Measurements from ENCODE around the gene PKP2.

The PKP2 gene

DNA sequence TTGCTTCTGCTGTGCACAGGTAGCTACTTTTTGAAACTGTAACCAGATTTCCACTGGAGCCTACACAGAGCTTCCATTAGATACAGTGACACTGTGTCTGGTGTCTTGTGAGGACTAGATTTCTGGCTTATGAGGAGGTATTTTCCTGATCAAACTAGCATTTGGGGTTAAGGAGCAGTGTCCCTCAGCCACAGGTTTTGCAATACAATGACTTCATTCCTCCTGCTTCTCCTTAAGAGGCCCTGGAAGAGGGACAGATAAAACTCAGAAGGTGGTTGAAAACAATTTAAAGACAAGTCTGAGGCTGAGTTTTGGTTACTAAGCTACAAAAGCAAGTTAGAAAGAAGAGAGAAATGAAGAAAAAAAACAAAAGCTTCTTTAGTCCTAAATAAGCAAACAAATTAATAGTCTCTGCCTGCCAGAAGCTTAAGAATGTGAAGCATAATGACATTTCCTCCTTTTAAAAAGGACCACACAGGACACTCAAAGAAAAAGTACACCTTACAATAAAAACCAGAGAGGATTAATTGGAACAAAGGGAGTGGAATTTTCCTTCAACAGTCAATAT is 53.0 kb downstream of the PKP2 start:
- H3K27me3 ChIP-seq (replicated peaks; ENCODE audit: control insufficient read depth, insufficient read depth, low read length, poor library complexity, severe bottlenecking) = no peaks in the 10 kb centered on the region
- no peak overlapping the region for H3K27ac ChIP-seq (ENCODE audit: insufficient read depth, low read length, poor library complexity, severe bottlenecking)
- no peaks in the 10 kb centered on the region for H3K36me3 ChIP-seq (ENCODE audit: control insufficient read depth, insufficient read depth, low read length)
- no peak for DNase-seq
- no peak overlapping the region for H3K4me3 ChIP-seq (ENCODE audit: insufficient read depth, low read depth, low read length, poor library complexity, severe bottlenecking)
- H3K9me3 ChIP-seq (ENCODE audit: control insufficient read depth, low read length) = no peaks in the 10 kb centered on the region
- no peaks in the 10 kb centered on the region for H3K4me1 ChIP-seq (ENCODE audit: control insufficient read depth, insufficient read depth, low read length, poor library complexity, severe bottlenecking)

GRCh38 chr12:32841061-32841460 is 55.5 kb downstream of the PKP2 start:
- H3K4me3 ChIP-seq (ENCODE audit: insufficient read depth, low read depth, low read length, poor library complexity, severe bottlenecking) = no peak overlapping the region
- no peaks in the 10 kb centered on the region for H3K9me3 ChIP-seq (ENCODE audit: control insufficient read depth, low read length)
- H3K36me3 ChIP-seq (ENCODE audit: control insufficient read depth, insufficient read depth, low read length) = no peaks in the 10 kb centered on the region
- H3K27me3 ChIP-seq (replicated peaks; ENCODE audit: control insufficient read depth, insufficient read depth, low read length, poor library complexity, severe bottlenecking) = no peaks in the 10 kb centered on the region
- H3K27ac ChIP-seq (ENCODE audit: insufficient read depth, low read length, poor library complexity, severe bottlenecking) = no peak overlapping the region
- no peaks in the 10 kb centered on the region for H3K4me1 ChIP-seq (ENCODE audit: control insufficient read depth, insufficient read depth, low read length, poor library complexity, severe bottlenecking)
- DNase-seq = no peak

GRCh38 chr12:32839828-32840227 is 56.7 kb downstream of the PKP2 start:
- no peaks in the 10 kb centered on the region for H3K4me1 ChIP-seq (ENCODE audit: control insufficient read depth, insufficient read depth, low read length, poor library complexity, severe bottlenecking)
- H3K27ac ChIP-seq (ENCODE audit: insufficient read depth, low read length, poor library complexity, severe bottlenecking) = no peak overlapping the region
- no peak overlapping the region for H3K4me3 ChIP-seq (ENCODE audit: insufficient read depth, low read depth, low read length, poor library complexity, severe bottlenecking)
- no peaks in the 10 kb centered on the region for H3K9me3 ChIP-seq (ENCODE audit: control insufficient read depth, low read length)
- no peak for DNase-seq
- H3K27me3 ChIP-seq (replicated peaks; ENCODE audit: control insufficient read depth, insufficient read depth, low read length, poor library complexity, severe bottlenecking) = no peaks in the 10 kb centered on the region
- H3K36me3 ChIP-seq (ENCODE audit: control insufficient read depth, insufficient read depth, low read length) = no peaks in the 10 kb centered on the region

GRCh38 chr12:32837974-32838373 is 58.6 kb downstream of the PKP2 start:
- no peaks in the 10 kb centered on the region for H3K27me3 ChIP-seq (replicated peaks; ENCODE audit: control insufficient read depth, insufficient read depth, low read length, poor library complexity, severe bottlenecking)
- no peak for DNase-seq
- H3K9me3 ChIP-seq (ENCODE audit: control insufficient read depth, low read length) = no peaks in the 10 kb centered on the region
- no peaks in the 10 kb centered on the region for H3K36me3 ChIP-seq (ENCODE audit: control insufficient read depth, insufficient read depth, low read length)
- no peak overlapping the region for H3K4me3 ChIP-seq (ENCODE audit: insufficient read depth, low read depth, low read length, poor library complexity, severe bottlenecking)
- no peak overlapping the region for H3K27ac ChIP-seq (ENCODE audit: insufficient read depth, low read length, poor library complexity, severe bottlenecking)
- no peaks in the 10 kb centered on the region for H3K4me1 ChIP-seq (ENCODE audit: control insufficient read depth, insufficient read depth, low read length, poor library complexity, severe bottlenecking)

DNA sequence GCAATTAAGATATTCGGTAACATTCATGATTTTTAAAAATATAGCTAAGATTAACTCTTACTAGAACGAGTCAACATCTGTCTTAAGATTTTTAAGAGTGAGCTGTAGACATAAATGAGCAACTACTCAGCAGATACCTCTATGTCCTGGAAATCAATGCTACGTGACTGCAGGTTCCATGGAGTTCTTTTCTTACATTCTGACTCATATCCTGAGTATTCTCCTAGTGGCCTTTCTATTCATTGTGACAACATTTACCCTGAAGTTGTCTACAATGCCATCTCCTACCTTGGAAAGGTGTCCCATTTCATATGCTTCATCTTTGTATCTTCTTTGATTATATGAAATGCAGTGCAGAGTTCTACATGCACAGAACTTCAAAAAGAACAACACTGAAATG is 59.9 kb downstream of the PKP2 start:
- H3K36me3 ChIP-seq (ENCODE audit: control insufficient read depth, insufficient read depth, low read length) = no peaks in the 10 kb centered on the region
- DNase-seq = no peak
- H3K27me3 ChIP-seq (replicated peaks; ENCODE audit: control insufficient read depth, insufficient read depth, low read length, poor library complexity, severe bottlenecking) = no peaks in the 10 kb centered on the region
- H3K4me1 ChIP-seq (ENCODE audit: control insufficient read depth, insufficient read depth, low read length, poor library complexity, severe bottlenecking) = no peaks in the 10 kb centered on the region
- H3K4me3 ChIP-seq (ENCODE audit: insufficient read depth, low read depth, low read length, poor library complexity, severe bottlenecking) = no peak overlapping the region
- no peaks in the 10 kb centered on the region for H3K9me3 ChIP-seq (ENCODE audit: control insufficient read depth, low read length)
- H3K27ac ChIP-seq (ENCODE audit: insufficient read depth, low read length, poor library complexity, severe bottlenecking) = no peak overlapping the region

DNA sequence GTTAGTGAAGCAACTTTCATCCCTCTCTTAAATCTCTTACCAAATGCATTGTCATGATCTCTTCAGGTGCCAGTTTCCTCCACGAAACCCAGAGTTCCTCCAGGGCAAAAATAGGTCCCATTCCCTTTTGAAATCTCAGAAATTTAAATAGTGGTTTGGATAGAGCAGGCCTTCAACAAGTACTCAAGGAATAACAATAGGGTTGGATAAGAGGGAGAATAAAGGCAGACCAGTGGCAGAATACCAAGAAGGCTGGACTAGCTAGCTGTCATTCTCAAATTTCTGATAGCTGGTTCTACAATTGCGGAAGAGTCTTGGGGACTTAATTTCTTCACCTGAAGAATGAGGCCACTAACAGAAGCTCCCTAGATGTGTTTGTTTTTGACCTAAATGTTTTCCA is 62.5 kb downstream of the PKP2 start:
- Histone ChIP-seq H3K27ac (ENCODE audit: insufficient read depth, low read length, poor library complexity, severe bottlenecking) (no peak overlapping the region), H3K9me3 (ENCODE audit: control insufficient read depth, low read length) (no peaks in the 10 kb centered on the region), H3K4me3 (ENCODE audit: insufficient read depth, low read depth, low read length, poor library complexity, severe bottlenecking) (no peak overlapping the region), H3K4me1 (ENCODE audit: control insufficient read depth, insufficient read depth, low read length, poor library complexity, severe bottlenecking) (no peaks in the 10 kb centered on the region), H3K27me3 (replicated peaks; ENCODE audit: control insufficient read depth, insufficient read depth, low read length, poor library complexity, severe bottlenecking) (no peaks in the 10 kb centered on the region), H3K36me3 (ENCODE audit: control insufficient read depth, insufficient read depth, low read length) (no peaks in the 10 kb centered on the region)
- no peak for DNase-seq

DNA sequence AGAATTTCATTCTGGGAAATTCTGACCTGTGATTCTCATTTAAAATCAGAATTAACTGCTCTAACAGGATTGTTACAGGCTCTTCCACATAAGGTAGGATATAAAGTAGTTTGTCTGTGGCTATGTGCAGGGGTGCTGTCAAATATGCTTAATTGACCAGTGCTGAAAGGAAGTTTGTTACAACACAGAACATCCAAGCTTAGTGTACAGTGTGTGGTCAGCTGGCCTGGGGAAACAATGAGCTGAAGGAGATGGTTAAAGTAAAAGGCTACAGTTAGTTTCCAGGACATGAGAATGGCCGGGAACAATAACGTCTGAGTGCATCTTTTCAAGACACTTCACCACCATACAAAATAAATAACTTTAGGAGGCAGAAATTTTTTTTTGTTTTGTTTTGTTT is 68.0 kb downstream of the PKP2 start:
- no peaks in the 10 kb centered on the region for H3K4me1 ChIP-seq (ENCODE audit: control insufficient read depth, insufficient read depth, low read length, poor library complexity, severe bottlenecking)
- no peak overlapping the region for H3K4me3 ChIP-seq (ENCODE audit: insufficient read depth, low read depth, low read length, poor library complexity, severe bottlenecking)
- no peaks in the 10 kb centered on the region for H3K36me3 ChIP-seq (ENCODE audit: control insufficient read depth, insufficient read depth, low read length)
- no peak for DNase-seq
- H3K27me3 ChIP-seq (replicated peaks; ENCODE audit: control insufficient read depth, insufficient read depth, low read length, poor library complexity, severe bottlenecking) = no peaks in the 10 kb centered on the region
- no peak overlapping the region for H3K27ac ChIP-seq (ENCODE audit: insufficient read depth, low read length, poor library complexity, severe bottlenecking)
- H3K9me3 ChIP-seq (ENCODE audit: control insufficient read depth, low read length) = no peaks in the 10 kb centered on the region

GRCh38 chr12:32828120-32828519 is 68.5 kb downstream of the PKP2 start:
- no peaks in the 10 kb centered on the region for H3K9me3 ChIP-seq (ENCODE audit: control insufficient read depth, low read length)
- no peaks in the 10 kb centered on the region for H3K27me3 ChIP-seq (replicated peaks; ENCODE audit: control insufficient read depth, insufficient read depth, low read length, poor library complexity, severe bottlenecking)
- no peaks in the 10 kb centered on the region for H3K4me1 ChIP-seq (ENCODE audit: control insufficient read depth, insufficient read depth, low read length, poor library complexity, severe bottlenecking)
- H3K27ac ChIP-seq (ENCODE audit: insufficient read depth, low read length, poor library complexity, severe bottlenecking) = no peak overlapping the region
- H3K36me3 ChIP-seq (ENCODE audit: control insufficient read depth, insufficient read depth, low read length) = no peaks in the 10 kb centered on the region
- no peak overlapping the region for H3K4me3 ChIP-seq (ENCODE audit: insufficient read depth, low read depth, low read length, poor library complexity, severe bottlenecking)
- no peak for DNase-seq

GRCh38 chr12:32826807-32827412 is 69.7 kb downstream of the PKP2 start:
- no peak for DNase-seq
- no peaks in the 10 kb centered on the region for H3K9me3 ChIP-seq (ENCODE audit: control insufficient read depth, low read length)

DNA sequence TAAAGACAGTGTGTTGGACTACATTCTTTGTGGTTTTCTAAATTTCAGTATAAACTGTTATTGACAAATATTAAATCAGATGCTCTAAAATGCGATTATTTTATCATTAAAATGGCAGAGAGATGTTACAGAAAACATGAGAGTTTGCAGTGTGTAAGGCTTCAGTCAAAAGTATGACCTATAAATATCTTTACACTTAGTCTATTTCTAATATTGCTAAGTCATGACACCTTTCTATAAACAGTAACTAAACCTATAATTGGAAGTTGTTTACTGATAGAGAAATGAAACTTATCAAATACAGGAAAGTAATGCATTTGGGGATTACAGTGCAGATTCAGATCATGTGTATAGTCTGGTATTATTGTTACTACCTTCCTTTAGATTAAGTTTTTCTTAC is 72.0 kb downstream of the PKP2 start:
- H3K36me3 ChIP-seq (ENCODE audit: control insufficient read depth, insufficient read depth, low read length) = no peaks in the 10 kb centered on the region
- no peak overlapping the region for H3K27ac ChIP-seq (ENCODE audit: insufficient read depth, low read length, poor library complexity, severe bottlenecking)
- H3K27me3 ChIP-seq (replicated peaks; ENCODE audit: control insufficient read depth, insufficient read depth, low read length, poor library complexity, severe bottlenecking) = no peaks in the 10 kb centered on the region
- H3K4me1 ChIP-seq (ENCODE audit: control insufficient read depth, insufficient read depth, low read length, poor library complexity, severe bottlenecking) = no peaks in the 10 kb centered on the region
- no peaks in the 10 kb centered on the region for H3K9me3 ChIP-seq (ENCODE audit: control insufficient read depth, low read length)
- DNase-seq = no peak
- H3K4me3 ChIP-seq (ENCODE audit: insufficient read depth, low read depth, low read length, poor library complexity, severe bottlenecking) = no peak overlapping the region

More at GRCh38 chr12:32826807-32827412, 69.7 kb downstream of the PKP2 start:
- no peaks in the 10 kb centered on the region for H3K4me1 ChIP-seq (ENCODE audit: control insufficient read depth, insufficient read depth, low read length, poor library complexity, severe bottlenecking)
- H3K27me3 ChIP-seq (replicated peaks; ENCODE audit: control insufficient read depth, insufficient read depth, low read length, poor library complexity, severe bottlenecking) = no peaks in the 10 kb centered on the region
- H3K36me3 ChIP-seq (ENCODE audit: control insufficient read depth, insufficient read depth, low read length) = no peaks in the 10 kb centered on the region
- no peak overlapping the region for H3K27ac ChIP-seq (ENCODE audit: insufficient read depth, low read length, poor library complexity, severe bottlenecking)
- no peak overlapping the region for H3K4me3 ChIP-seq (ENCODE audit: insufficient read depth, low read depth, low read length, poor library complexity, severe bottlenecking)

All from effector memory CD4-positive, alpha-beta T cell (primary cell).